ENCODE data around the gene COA8.

The COA8 gene

GRCh38 chr14:103547941-103548462, 14.8 kb upstream of the COA8 start:
- in situ Hi-C loops (cut with MboI; ENCODE audit: low sequenced_read_pairs) = no loop called here

- in situ Hi-C loops (cut with MboI; ENCODE audit: low sequenced_read_pairs) = no loop called here
Observed at GRCh38 chr14:103548463-103549351, 14.1 kb upstream of the COA8 start.

- in situ Hi-C loops (cut with MboI; ENCODE audit: low sequenced_read_pairs) = no loop called here
Observed at GRCh38 chr14:103549361-103550311, 13.1 kb upstream of the COA8 start.

- in situ Hi-C loops (cut with MboI; ENCODE audit: low sequenced_read_pairs) = no loop called here
Observed at GRCh38 chr14:103550451-103551337, 12.1 kb upstream of the COA8 start.

- in situ Hi-C loops (cut with MboI; ENCODE audit: low sequenced_read_pairs) = no loop called here
Observed at GRCh38 chr14:103551338-103551762, 11.4 kb upstream of the COA8 start.

GRCh38 chr14:103552011-103552845, 10.5 kb upstream of the COA8 start:
- in situ Hi-C loops (cut with MboI; ENCODE audit: low sequenced_read_pairs) = no loop called here

- in situ Hi-C loops (cut with MboI; ENCODE audit: low sequenced_read_pairs) = no loop called here
Observed at GRCh38 chr14:103552846-103553210, 9.9 kb upstream of the COA8 start.

- in situ Hi-C loops (cut with MboI; ENCODE audit: low sequenced_read_pairs) = no loop called here
Observed at GRCh38 chr14:103555559-103556337, 7.0 kb upstream of the COA8 start.

- in situ Hi-C loops (cut with MboI; ENCODE audit: low sequenced_read_pairs) = no loop called here
Observed at GRCh38 chr14:103556946-103557758, 5.6 kb upstream of the COA8 start.

GRCh38 chr14:103558071-103558882, 4.5 kb upstream of the COA8 start:
- in situ Hi-C loops (cut with MboI; ENCODE audit: low sequenced_read_pairs) = no loop called here

GRCh38 chr14:103559766-103560165, 3.0 kb upstream of the COA8 start:
- in situ Hi-C loops (cut with MboI; ENCODE audit: low sequenced_read_pairs) = no loop called here

GRCh38 chr14:103560691-103561090, 2.1 kb upstream of the COA8 start:
- in situ Hi-C loops (cut with MboI; ENCODE audit: low sequenced_read_pairs) = no loop called here

- in situ Hi-C loops (cut with MboI; ENCODE audit: low sequenced_read_pairs) = no loop called here
Observed at GRCh38 chr14:103561381-103562178, 1.2 kb upstream of the COA8 start.

GRCh38 chr14:103562179-103562428, 656 bp upstream of the COA8 start:
- in situ Hi-C loops (cut with MboI; ENCODE audit: low sequenced_read_pairs) = no loop called here

GRCh38 chr14:103563226-103563620, 463 bp downstream of the COA8 start:
- in situ Hi-C loops (cut with MboI; ENCODE audit: low sequenced_read_pairs) = no loop called here

GRCh38 chr14:103563844-103564505, 1.2 kb downstream of the COA8 start:
- in situ Hi-C loops (cut with MboI; ENCODE audit: low sequenced_read_pairs) = no loop called here

All from HL-60/S4 treated with retinoic acid at 250 ng/mL for 4 days and 3 days (cell line).